Panc1 (cell line): ENCODE data around the gene ABI3BP. TPM values are rescaled to one million over a fixed set of nuclear protein-coding genes. Genes with fewer than 3 reads are reported as not detected.

Source experiments
- ATAC-seq: fragments of 200-7000 bp; cut with Tn5 transposase; 2 replicates; pipeline ENCODE4 v1.9.1; 2020; ENCODE audit warnings: mild to moderate bottlenecking, moderate library complexity
- BruUV-seq: library from RNA; stranded (reverse); fragments of 400-500 nt; replicated peaks from 2 replicates; lab custom pipeline; 2021; lab: Mats Ljungman, UMichigan
- CTCF ChIA-PET: fragments of 300-600 bp; sonication (Branson Sonifier 250); formaldehyde crosslinking; loops from one replicate; lab custom pipeline; 2022; ENCODE audit warnings: antibody characterized with exemption; lab: Charles Lee
- POLR2A ChIA-PET: fragments of 300-600 bp; sonication (Branson Sonifier 250); formaldehyde crosslinking; loops from one replicate; lab custom pipeline; 2022; ENCODE audit warnings: antibody characterized with exemption; lab: Charles Lee
- DNase-seq: peaks from one replicate; pipeline ENCODE4 v3.0.0-alpha.2; 2010; ENCODE audit warnings: low read depth, low spot score
- H3K27ac ChIP-seq: 2 replicates; pipeline ENCODE4 v1.5.1; 2011; ENCODE audit warnings: mild to moderate bottlenecking, low read length, inconsistent platforms
- H3K27me3 ChIP-seq: fragments of 200-500 bp; sonication (Bioruptor generic); 2 replicates; pipeline ENCODE4 v1.6.0; 2014; ENCODE audit warnings: low read length, inconsistent platforms; ENCODE audit not compliant: control insufficient read depth, insufficient read depth
- H3K36me3 ChIP-seq: fragments of 200-500 bp; sonication (Bioruptor generic); 2 replicates; pipeline ENCODE4 v1.5.1; 2014; ENCODE audit warnings: inconsistent platforms, mild to moderate bottlenecking, low read length, moderate library complexity; ENCODE audit not compliant: control insufficient read depth, insufficient read depth
- H3K4me1 ChIP-seq: 2 replicates; pipeline ENCODE4 v1.5.1; 2011; ENCODE audit warnings: inconsistent platforms, mild to moderate bottlenecking, low read length, moderate library complexity; ENCODE audit not compliant: control insufficient read depth, insufficient read depth
- H3K4me3 ChIP-seq, 2 experiments: 2 replicates each; pipeline ENCODE4 v1.5.1; 2011 to 2012; ENCODE audit warnings: low read depth in 2 of 2, low read length in 2 of 2, mild to moderate bottlenecking in 2 of 2, inconsistent platforms in 1 of 2, moderate library complexity in 1 of 2
- H3K9me3 ChIP-seq: fragments of 200-500 bp; sonication (Bioruptor generic); 2 replicates; pipeline ENCODE4 v1.5.1; 2014; ENCODE audit warnings: low read depth, mild to moderate bottlenecking, inconsistent platforms, low read length, moderate library complexity; ENCODE audit not compliant: control insufficient read depth, insufficient read depth
- CTCF ChIP-seq: fragments of 450-650 bp; IDR thresholded peaks from 2 replicates; pipeline ENCODE4 v1.5.1; 2017; ENCODE audit warnings: mild to moderate bottlenecking
- POLR2AphosphoS5 ChIP-seq: IDR thresholded peaks from 2 replicates; pipeline ENCODE4 v1.6.1; 2012; ENCODE audit warnings: mild to moderate bottlenecking, low read depth, low read length, moderate library complexity
- SIN3A ChIP-seq: IDR thresholded peaks from 2 replicates; pipeline ENCODE4 v1.6.1; 2012; ENCODE audit warnings: low read depth, mild to moderate bottlenecking, low read length, moderate library complexity, borderline replicate concordance; ENCODE audit not compliant: insufficient read depth
- TCF7L2 ChIP-seq: IDR thresholded peaks from 2 replicates; pipeline ENCODE4 v1.6.1; 2011; ENCODE audit warnings: mild to moderate bottlenecking, low read depth, low read length, inconsistent platforms
- in situ Hi-C: cut with HindIII; loops from 2 replicates; pipeline ENCODE4 v1.10.0; 2016; ENCODE audit warnings: low sequenced_read_pairs, low pct_unique_long_range_greater_than_20kb
- intact Hi-C: fragments of 100-400 bp; cut with micrococcal nuclease; formaldehyde crosslinking; loops from one replicate; pipeline ENCODE4 v1.10.0; 2022; ENCODE audit not compliant: unreplicated experiment
- total RNA-seq: library from RNA; stranded (reverse); gene quantifications from one replicate; pipeline ENCODE4 v1.2.1, GENCODE V29; 2021; ENCODE audit not compliant: unreplicated experiment
- TF ChIP-seq, protein P1 (sequence below), 2 experiments: IDR thresholded peaks; 2 replicates each; pipeline ENCODE4 v1.6.1; 2011 to 2012; ENCODE audit warnings: low read depth in 2 of 2, control low read depth in 1 of 2, low read length in 1 of 2, mild to moderate bottlenecking in 1 of 2, moderate library complexity in 1 of 2; ENCODE audit not compliant: insufficient read depth in 1 of 2

Gene ABI3BP
- total RNA-seq, 1 experiment from 2014 or later = 0.21 TPM

DNA sequence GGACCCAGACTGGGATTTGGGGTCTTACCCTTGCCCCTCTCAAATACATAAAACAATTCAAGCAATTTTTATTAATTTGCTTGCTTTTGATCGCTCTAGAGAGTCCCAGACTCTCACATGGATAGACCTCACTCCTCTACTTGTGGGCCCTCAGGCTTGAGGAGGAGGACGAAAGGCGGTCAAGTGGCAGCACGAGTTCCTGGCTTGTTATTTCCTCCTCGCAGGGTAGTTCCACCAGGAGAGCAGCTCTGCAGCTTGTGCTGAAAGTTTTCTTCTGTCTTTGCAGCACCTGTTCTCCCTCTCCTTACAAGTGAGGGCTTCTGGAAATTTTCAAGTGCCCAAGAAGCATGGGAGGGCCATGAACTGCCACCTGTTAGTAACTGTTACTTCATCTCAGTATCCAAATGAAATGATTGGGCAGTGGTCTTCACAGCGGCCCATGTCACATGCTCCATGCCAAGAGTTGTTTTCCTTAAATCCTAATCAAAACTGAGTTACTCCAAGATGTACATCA is 22.7 kb downstream of the ABI3BP start:
- TF ChIP-seq SIN3A (no peak), TCF7L2 (no peak), CTCF (no peak), POLR2AphosphoS5 (no peak)
- TF ChIP-seq, protein P1, sequence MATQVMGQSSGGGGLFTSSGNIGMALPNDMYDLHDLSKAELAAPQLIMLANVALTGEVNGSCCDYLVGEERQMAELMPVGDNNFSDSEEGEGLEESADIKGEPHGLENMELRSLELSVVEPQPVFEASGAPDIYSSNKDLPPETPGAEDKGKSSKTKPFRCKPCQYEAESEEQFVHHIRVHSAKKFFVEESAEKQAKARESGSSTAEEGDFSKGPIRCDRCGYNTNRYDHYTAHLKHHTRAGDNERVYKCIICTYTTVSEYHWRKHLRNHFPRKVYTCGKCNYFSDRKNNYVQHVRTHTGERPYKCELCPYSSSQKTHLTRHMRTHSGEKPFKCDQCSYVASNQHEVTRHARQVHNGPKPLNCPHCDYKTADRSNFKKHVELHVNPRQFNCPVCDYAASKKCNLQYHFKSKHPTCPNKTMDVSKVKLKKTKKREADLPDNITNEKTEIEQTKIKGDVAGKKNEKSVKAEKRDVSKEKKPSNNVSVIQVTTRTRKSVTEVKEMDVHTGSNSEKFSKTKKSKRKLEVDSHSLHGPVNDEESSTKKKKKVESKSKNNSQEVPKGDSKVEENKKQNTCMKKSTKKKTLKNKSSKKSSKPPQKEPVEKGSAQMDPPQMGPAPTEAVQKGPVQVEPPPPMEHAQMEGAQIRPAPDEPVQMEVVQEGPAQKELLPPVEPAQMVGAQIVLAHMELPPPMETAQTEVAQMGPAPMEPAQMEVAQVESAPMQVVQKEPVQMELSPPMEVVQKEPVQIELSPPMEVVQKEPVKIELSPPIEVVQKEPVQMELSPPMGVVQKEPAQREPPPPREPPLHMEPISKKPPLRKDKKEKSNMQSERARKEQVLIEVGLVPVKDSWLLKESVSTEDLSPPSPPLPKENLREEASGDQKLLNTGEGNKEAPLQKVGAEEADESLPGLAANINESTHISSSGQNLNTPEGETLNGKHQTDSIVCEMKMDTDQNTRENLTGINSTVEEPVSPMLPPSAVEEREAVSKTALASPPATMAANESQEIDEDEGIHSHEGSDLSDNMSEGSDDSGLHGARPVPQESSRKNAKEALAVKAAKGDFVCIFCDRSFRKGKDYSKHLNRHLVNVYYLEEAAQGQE (IDR thresholded peaks at IDR 0.05; ENCODE audit: insufficient read depth in 1 of 2, low read depth in 2 of 2, low read length in 1 of 2) = no peak
- ChIA-PET CTCF (no interaction called here), POLR2A (no interaction called here)
- Histone ChIP-seq H3K4me3 (no peak overlapping the region), H3K9me3 (no peaks in the 10 kb centered on the region), H3K4me1 (no peaks in the 10 kb centered on the region), H3K36me3 (no peaks in the 10 kb centered on the region), H3K27ac (no peak overlapping the region), H3K27me3 (no peaks in the 10 kb centered on the region)
- no TSS peak for BruUV-seq
- intact Hi-C loops (no loop called here), in situ Hi-C loops (no loop called here)
- DNase-seq = no peak
- ATAC-seq = no peak

GRCh38 chr3:100968932-100969906 is 24.0 kb downstream of the ABI3BP start:
- ChIA-PET CTCF (no interaction called here), POLR2A (no interaction called here)
- BruUV-seq = no TSS peak
- in situ Hi-C loops (no loop called here), intact Hi-C loops (no loop called here)
- Histone ChIP-seq H3K4me1 (no peaks in the 10 kb centered on the region), H3K9me3 (no peaks in the 10 kb centered on the region), H3K27ac (no peak overlapping the region), H3K36me3 (no peaks in the 10 kb centered on the region), H3K27me3 (no peaks in the 10 kb centered on the region), H3K4me3 (no peak overlapping the region)
- ATAC-seq (no peak), DNase-seq (no peak)
- TF ChIP-seq TCF7L2 (no peak), CTCF (no peak), POLR2AphosphoS5 (no peak), SIN3A (no peak)
- TF ChIP-seq, protein P1 (IDR thresholded peaks at IDR 0.05; ENCODE audit: insufficient read depth in 1 of 2, low read depth in 2 of 2, low read length in 1 of 2) = no peak
